Neural cell (in vitro differentiated cells): ENCODE results near the gene FGF1. TPM values are rescaled to one million over a fixed set of nuclear protein-coding genes. Genes with fewer than 3 reads are reported as not detected.

Source experiments
- H2AFZ ChIP-seq: fragments of 200-600, 300-800 bp; sonication (generic), shearing (Covaris generic); 2 replicates; pipeline ENCODE4 v1.6.0; 2014; ENCODE audit warnings: low read depth, mild to moderate bottlenecking, antibody characterized with exemption, low read length, moderate library complexity
- H3F3A ChIP-seq: fragments of 200-600 bp; shearing (Covaris generic); 2 replicates; pipeline ENCODE4 v1.6.1; 2016; ENCODE audit warnings: mild to moderate bottlenecking, moderate library complexity, mixed read lengths, antibody characterized with exemption, low read length; ENCODE audit not compliant: insufficient read depth, poor library complexity, severe bottlenecking
- H3K27ac ChIP-seq: fragments of 200-600, 300-800 bp; sonication (generic), shearing (Covaris generic); 2 replicates; pipeline ENCODE4 v1.5.1; 2014; ENCODE audit warnings: mild to moderate bottlenecking, low read length, moderate library complexity
- H3K27me3 ChIP-seq: fragments of 300-800, 200-600 bp; sonication (generic), shearing (Covaris generic); 2 replicates; pipeline ENCODE4 v1.6.0; 2014; ENCODE audit warnings: mild to moderate bottlenecking, low read depth, low read length, moderate library complexity; ENCODE audit not compliant: insufficient read depth
- H3K36me3 ChIP-seq: fragments of 300-800, 200-600 bp; sonication (generic), shearing (Covaris generic); 2 replicates; pipeline ENCODE4 v1.5.1; 2014; ENCODE audit warnings: mild to moderate bottlenecking, antibody characterized with exemption, low read length, moderate library complexity; ENCODE audit not compliant: insufficient read depth
- H3K4me2 ChIP-seq: fragments of 300-800, 200-600 bp; sonication (generic), shearing (Covaris generic); 2 replicates; pipeline ENCODE4 v1.6.0; 2014; ENCODE audit warnings: mild to moderate bottlenecking, low read length
- H3K4me3 ChIP-seq: fragments of 300-800, 200-600 bp; sonication (generic), shearing (Covaris generic); 2 replicates; pipeline ENCODE4 v1.5.1; 2014; ENCODE audit warnings: mild to moderate bottlenecking, low read length, moderate library complexity
- H3K79me2 ChIP-seq: fragments of 200-600 bp; shearing (Covaris generic); replicated peaks from 2 replicates; pipeline ENCODE4 v1.6.0; 2014; ENCODE audit warnings: mild to moderate bottlenecking, low read length, moderate library complexity; ENCODE audit not compliant: insufficient read depth
- H3K9ac ChIP-seq: fragments of 300-800, 200-600 bp; sonication (generic), shearing (Covaris generic); 2 replicates; pipeline ENCODE4 v1.6.1; 2016; ENCODE audit warnings: mild to moderate bottlenecking, low read length, mixed read lengths
- H3K9me2 ChIP-seq: fragments of 200-600 bp; shearing (Covaris generic); 2 replicates; pipeline ENCODE4 v1.6.1; 2016; ENCODE audit warnings: mild to moderate bottlenecking, low read length, mixed read lengths; ENCODE audit not compliant: insufficient read depth
- H3K9me3 ChIP-seq: fragments of 200-600, 300-800 bp; sonication (generic), shearing (Covaris generic); 2 replicates; pipeline ENCODE4 v1.6.1; 2016; ENCODE audit warnings: mild to moderate bottlenecking, mixed run types, low read length, moderate library complexity, mixed read lengths
- H4K20me1 ChIP-seq: fragments of 200-600 bp; shearing (Covaris generic); 2 replicates; pipeline ENCODE4 v1.6.1; 2016; ENCODE audit warnings: mild to moderate bottlenecking, mixed run types; ENCODE audit not compliant: insufficient read depth
- EP300 ChIP-seq: fragments of 450-650 bp; conservative IDR thresholded peaks from 2 replicates; pipeline ENCODE4 v1.6.1; 2014; ENCODE audit warnings: antibody characterized with exemption, mild to moderate bottlenecking, moderate library complexity; ENCODE audit not compliant: poor library complexity, severe bottlenecking
- EZH2 ChIP-seq: fragments of 200-600, 300-800 bp; shearing (Covaris generic), sonication (generic); IDR thresholded peaks from 2 replicates; pipeline ENCODE4 v1.6.1; 2014; ENCODE audit warnings: antibody characterized with exemption, low read length, borderline replicate concordance, mild to moderate bottlenecking; ENCODE audit not compliant: insufficient read depth, poor library complexity, severe bottlenecking
- MXI1 ChIP-seq: fragments of 450-650 bp; conservative IDR thresholded peaks from 2 replicates; pipeline ENCODE4 v1.6.1; 2014; ENCODE audit warnings: antibody characterized with exemption, mild to moderate bottlenecking; ENCODE audit not compliant: poor library complexity, severe bottlenecking
- POLR2AphosphoS5 ChIP-seq: IDR thresholded peaks from 2 replicates; pipeline ENCODE4 v1.6.1; 2012
- RAD21 ChIP-seq: fragments of 450-650 bp; conservative IDR thresholded peaks from 2 replicates; pipeline ENCODE4 v1.6.1; 2014; ENCODE audit warnings: antibody characterized with exemption, mild to moderate bottlenecking, moderate library complexity
- SMC3 ChIP-seq: fragments of 450-650 bp; conservative IDR thresholded peaks from 2 replicates; pipeline ENCODE4 v1.6.1; 2014; ENCODE audit warnings: antibody characterized with exemption, mild to moderate bottlenecking, moderate library complexity; ENCODE audit not compliant: poor library complexity
- TAF1 ChIP-seq: IDR thresholded peaks from 2 replicates; pipeline ENCODE4 v1.6.1; 2012; ENCODE audit warnings: low read depth
- polyA plus RNA-seq: library from polyadenylated mRNA; depleted of rRNA; stranded (reverse); fragments of >200 nt; gene quantifications from 2 replicates; pipeline ENCODE4 v1.2.3, GENCODE V29; 2014
- TF ChIP-seq, protein P1 (sequence below): IDR thresholded peaks from 2 replicates; pipeline ENCODE4 v1.6.1; 2012; ENCODE audit warnings: borderline replicate concordance
- TF ChIP-seq, protein P2 (sequence below): fragments of 450-650 bp; IDR thresholded peaks from 2 replicates; pipeline ENCODE4 v1.5.1; 2014; ENCODE audit warnings: antibody characterized with exemption, mild to moderate bottlenecking, moderate library complexity; ENCODE audit not compliant: poor library complexity, severe bottlenecking

The FGF1 gene
- polyA plus RNA-seq, 1 donor from 2014 or later, result not detected

DNA sequence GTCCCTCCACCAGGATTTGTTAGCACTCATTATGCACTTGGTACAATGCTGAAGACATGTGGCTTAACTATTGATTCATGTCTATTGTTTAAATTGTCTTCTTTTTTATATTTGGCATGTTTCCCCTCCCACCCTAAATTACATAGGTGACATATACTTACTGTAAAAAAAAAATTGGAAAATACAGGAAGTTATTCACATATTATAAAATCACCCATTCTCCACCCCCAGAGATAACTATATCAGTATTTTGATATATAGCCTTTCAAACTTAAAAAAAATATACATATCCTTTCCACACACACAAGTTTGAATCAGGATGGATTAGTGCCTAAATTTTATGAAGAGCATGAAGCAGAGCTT lies 87.6 kb downstream of the FGF1 start (continued):
- no peak for TF ChIP-seq SMC3
- TF ChIP-seq EZH2, result no peak

DNA sequence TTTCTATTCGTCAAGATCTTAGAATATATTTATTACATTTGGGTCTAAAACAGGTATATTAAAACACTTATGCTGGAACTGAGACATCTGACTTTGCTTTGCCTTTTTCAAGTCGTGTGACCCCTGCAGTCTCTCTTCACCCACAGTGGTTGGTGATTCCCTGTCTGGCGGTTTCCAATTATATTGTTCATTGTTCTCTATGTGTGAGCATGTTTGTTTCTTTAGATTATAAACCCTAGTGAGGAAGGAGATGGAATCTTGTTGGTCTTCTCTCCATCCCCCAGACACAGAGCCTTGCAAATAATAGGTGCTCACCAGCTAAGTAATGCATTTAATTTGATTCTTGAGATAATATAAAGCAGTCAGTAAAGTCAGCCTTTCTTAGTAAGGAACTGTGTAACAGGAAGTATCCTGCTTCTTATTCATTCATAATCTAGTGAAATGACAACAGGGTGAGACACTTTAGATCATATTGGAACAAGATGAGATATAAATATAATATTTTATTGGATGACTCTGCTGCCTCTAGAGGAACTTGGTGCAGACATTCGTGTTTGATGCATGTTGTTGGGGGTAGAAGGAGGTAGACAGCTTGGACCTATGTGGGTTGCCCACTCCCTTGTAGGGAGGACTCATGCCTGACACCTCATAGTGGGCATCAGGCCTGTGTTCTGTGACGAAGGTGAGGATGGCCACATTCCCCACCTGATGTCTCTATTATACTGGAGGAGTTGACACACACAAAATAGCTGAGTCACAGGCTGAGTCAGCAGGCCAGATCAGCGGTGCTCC lies 88.1 kb downstream of the FGF1 start:
- H2AFZ ChIP-seq, result no peak overlapping the region
- no peaks in the 10 kb centered on the region for H3F3A ChIP-seq
- no peaks in the 10 kb centered on the region for H3K9me3 ChIP-seq
- no peaks in the 10 kb centered on the region for H3K27me3 ChIP-seq
- no peak overlapping the region for H3K9ac ChIP-seq
- TF ChIP-seq TAF1 (no peak), POLR2AphosphoS5 (no peak), EZH2 (no peak), MXI1 (no peak), SMC3 (no peak), RAD21 (no peak), EP300 (no peak)
- TF ChIP-seq, protein P1, sequence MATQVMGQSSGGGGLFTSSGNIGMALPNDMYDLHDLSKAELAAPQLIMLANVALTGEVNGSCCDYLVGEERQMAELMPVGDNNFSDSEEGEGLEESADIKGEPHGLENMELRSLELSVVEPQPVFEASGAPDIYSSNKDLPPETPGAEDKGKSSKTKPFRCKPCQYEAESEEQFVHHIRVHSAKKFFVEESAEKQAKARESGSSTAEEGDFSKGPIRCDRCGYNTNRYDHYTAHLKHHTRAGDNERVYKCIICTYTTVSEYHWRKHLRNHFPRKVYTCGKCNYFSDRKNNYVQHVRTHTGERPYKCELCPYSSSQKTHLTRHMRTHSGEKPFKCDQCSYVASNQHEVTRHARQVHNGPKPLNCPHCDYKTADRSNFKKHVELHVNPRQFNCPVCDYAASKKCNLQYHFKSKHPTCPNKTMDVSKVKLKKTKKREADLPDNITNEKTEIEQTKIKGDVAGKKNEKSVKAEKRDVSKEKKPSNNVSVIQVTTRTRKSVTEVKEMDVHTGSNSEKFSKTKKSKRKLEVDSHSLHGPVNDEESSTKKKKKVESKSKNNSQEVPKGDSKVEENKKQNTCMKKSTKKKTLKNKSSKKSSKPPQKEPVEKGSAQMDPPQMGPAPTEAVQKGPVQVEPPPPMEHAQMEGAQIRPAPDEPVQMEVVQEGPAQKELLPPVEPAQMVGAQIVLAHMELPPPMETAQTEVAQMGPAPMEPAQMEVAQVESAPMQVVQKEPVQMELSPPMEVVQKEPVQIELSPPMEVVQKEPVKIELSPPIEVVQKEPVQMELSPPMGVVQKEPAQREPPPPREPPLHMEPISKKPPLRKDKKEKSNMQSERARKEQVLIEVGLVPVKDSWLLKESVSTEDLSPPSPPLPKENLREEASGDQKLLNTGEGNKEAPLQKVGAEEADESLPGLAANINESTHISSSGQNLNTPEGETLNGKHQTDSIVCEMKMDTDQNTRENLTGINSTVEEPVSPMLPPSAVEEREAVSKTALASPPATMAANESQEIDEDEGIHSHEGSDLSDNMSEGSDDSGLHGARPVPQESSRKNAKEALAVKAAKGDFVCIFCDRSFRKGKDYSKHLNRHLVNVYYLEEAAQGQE, result no peak
- TF ChIP-seq, protein P2, sequence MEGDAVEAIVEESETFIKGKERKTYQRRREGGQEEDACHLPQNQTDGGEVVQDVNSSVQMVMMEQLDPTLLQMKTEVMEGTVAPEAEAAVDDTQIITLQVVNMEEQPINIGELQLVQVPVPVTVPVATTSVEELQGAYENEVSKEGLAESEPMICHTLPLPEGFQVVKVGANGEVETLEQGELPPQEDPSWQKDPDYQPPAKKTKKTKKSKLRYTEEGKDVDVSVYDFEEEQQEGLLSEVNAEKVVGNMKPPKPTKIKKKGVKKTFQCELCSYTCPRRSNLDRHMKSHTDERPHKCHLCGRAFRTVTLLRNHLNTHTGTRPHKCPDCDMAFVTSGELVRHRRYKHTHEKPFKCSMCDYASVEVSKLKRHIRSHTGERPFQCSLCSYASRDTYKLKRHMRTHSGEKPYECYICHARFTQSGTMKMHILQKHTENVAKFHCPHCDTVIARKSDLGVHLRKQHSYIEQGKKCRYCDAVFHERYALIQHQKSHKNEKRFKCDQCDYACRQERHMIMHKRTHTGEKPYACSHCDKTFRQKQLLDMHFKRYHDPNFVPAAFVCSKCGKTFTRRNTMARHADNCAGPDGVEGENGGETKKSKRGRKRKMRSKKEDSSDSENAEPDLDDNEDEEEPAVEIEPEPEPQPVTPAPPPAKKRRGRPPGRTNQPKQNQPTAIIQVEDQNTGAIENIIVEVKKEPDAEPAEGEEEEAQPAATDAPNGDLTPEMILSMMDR, result no peak
- H3K4me3 ChIP-seq, result no peak overlapping the region
- no peak overlapping the region for H3K27ac ChIP-seq
- H3K4me2 ChIP-seq, result no peak overlapping the region
- no peaks in the 10 kb centered on the region for H3K9me2 ChIP-seq
- H4K20me1 ChIP-seq, result no peaks in the 10 kb centered on the region
- H3K36me3 ChIP-seq, result no peaks in the 10 kb centered on the region
- no peaks in the 10 kb centered on the region for H3K79me2 ChIP-seq

DNA sequence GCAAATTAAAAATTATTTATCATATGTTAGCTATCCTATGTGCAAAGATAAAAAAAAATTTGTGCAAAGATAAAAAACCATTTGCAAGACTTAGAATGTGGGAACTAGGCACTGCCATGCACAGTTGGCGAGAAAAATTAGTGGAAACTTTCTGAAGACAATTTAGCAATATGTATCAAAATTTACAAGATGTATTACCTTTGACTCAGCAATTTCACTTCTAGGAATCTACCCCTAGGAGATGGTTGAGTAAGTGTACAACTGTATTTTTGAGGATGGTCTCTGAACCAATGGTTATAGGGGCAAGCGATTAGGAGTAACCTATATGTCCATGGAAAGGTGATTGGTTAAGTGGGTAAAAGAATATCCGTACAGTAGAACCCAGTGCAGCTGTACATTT lies 88.9 kb downstream of the FGF1 start:
- no peak overlapping the region for H3K4me2 ChIP-seq
- H3K27ac ChIP-seq, result no peak overlapping the region

More for the DNA sequence above, 88.9 kb downstream of the FGF1 start:
- H3K4me3 ChIP-seq, result no peak overlapping the region
- H4K20me1 ChIP-seq, result no peaks in the 10 kb centered on the region
- no peaks in the 10 kb centered on the region for H3K79me2 ChIP-seq
- no peaks in the 10 kb centered on the region for H3K9me3 ChIP-seq
- H3K36me3 ChIP-seq, result no peaks in the 10 kb centered on the region
- TF ChIP-seq, protein P2, result no peak
- no peak for TF ChIP-seq TAF1
- TF ChIP-seq EP300, result no peak
- TF ChIP-seq POLR2AphosphoS5, result no peak
- TF ChIP-seq SMC3, result no peak
- no peaks in the 10 kb centered on the region for H3F3A ChIP-seq
- no peaks in the 10 kb centered on the region for H3K27me3 ChIP-seq
- H3K9ac ChIP-seq, result no peak overlapping the region
- H3K9me2 ChIP-seq, result no peaks in the 10 kb centered on the region
- H2AFZ ChIP-seq, result no peak overlapping the region
